Measurements from ENCODE around the gene CPT1B. TPM values are rescaled to one million over a fixed set of nuclear protein-coding genes. Genes with fewer than 3 reads are reported as not detected.

The CPT1B gene
- total and polyA plus RNA-seq, 2 donors (not counting 1 experiment from before 2014, with no cell fraction given) = 55.0 to 109 TPM

- DNase-seq (no peak), ATAC-seq (ENCODE audit: low read depth) (no peak)
- intact Hi-C loops (cut with micrococcal nuclease) = no loop called here
- H3K27ac Mint-ChIP-seq = no peak overlapping the region
- Histone ChIP-seq H3K4me2 (replicated peaks; ENCODE audit: low read depth, low read length, poor library complexity, severe bottlenecking) (no peak overlapping the region), H3K79me2 (ENCODE audit: control insufficient read depth, insufficient read depth, low read length) (peaks cover 12% of the 10 kb centered on the region), H3K9ac (ENCODE audit: low read length) (no peak overlapping the region), H3K9me3 (ENCODE audit: control extremely low read depth in 1 of 3, control insufficient read depth in 2 of 3, insufficient read depth in 1 of 3, low read length in 2 of 3) (no peaks in the 10 kb centered on the region), H2AFZ (ENCODE audit: insufficient read depth, low read depth, low read length, poor library complexity, severe bottlenecking) (no peak overlapping the region), H3K36me3 (replicated peaks in 1 of 2; ENCODE audit: control extremely low read depth in 1 of 2, control insufficient read depth in 1 of 2, extremely low read depth in 1 of 2, insufficient read depth in 2 of 2, low read length in 1 of 2) (peaks cover 0 to 21% of the 10 kb centered on the region in 2 experiments), H3K4me3 (ENCODE audit: control extremely low read depth in 1 of 5, extremely low read depth in 1 of 5, insufficient read depth in 1 of 5, low read depth in 2 of 5, low read length in 4 of 5) (no peak overlapping the region), H3K27me3 (replicated peaks in 1 of 4; ENCODE audit: control extremely low read depth in 1 of 4, control insufficient read depth in 3 of 4, insufficient read depth in 4 of 4, low read length in 3 of 4) (no peaks in the 10 kb centered on the region), H4K20me1 (ENCODE audit: control insufficient read depth, insufficient read depth, low read length, poor library complexity, severe bottlenecking) (peaks cover 24% of the 10 kb centered on the region), H3K4me1 (ENCODE audit: control insufficient read depth in 2 of 2, insufficient read depth in 2 of 2, low read length in 2 of 2) (peaks cover 9 to 17% of the 10 kb centered on the region in 2 donors), H3K27ac (ENCODE audit: low read length in 2 of 2) (no peak overlapping the region)
- peaks cover 20% of the 10 kb centered on the region for H3K4me1 Mint-ChIP-seq
- no peaks in the 10 kb centered on the region for H3K9me3 Mint-ChIP-seq (ENCODE audit: insufficient read depth)
- WGBS (ENCODE audit: insufficient coverage) = 82% methylated on average over 16 of the region's 18 CpGs
- ChIA-PET CTCF (interaction anchor here (1.0 to 1.4 kb wide), 3 partner anchors 14 to 51 kb away, joined by 3 to 4 read pairs (median 3); partner anchors contain the start of genes SCO2 and SYCE3), POLR2A (interaction anchor here (1.4 to 1.5 kb wide), 2 partner anchors 11 to 14 kb away, joined by 3 to 4 read pairs; partner anchors contain the start of gene SYCE3)
- TF ChIP-seq EZH2 (IDR thresholded peaks at IDR 0.05; ENCODE audit: borderline replicate concordance, insufficient read depth, low read depth, low read length, poor library complexity, severe bottlenecking) = no peak
- no peak for TF ChIP-seq CTCF (IDR thresholded peaks at IDR 0.05)
- no peak overlapping the region for H3K4me3 Mint-ChIP-seq
- no peaks in the 10 kb centered on the region for H3K27me3 Mint-ChIP-seq
Observed at GRCh38 chr22:50576806-50577696, 1.2 kb downstream of the CPT1B start.

DNA sequence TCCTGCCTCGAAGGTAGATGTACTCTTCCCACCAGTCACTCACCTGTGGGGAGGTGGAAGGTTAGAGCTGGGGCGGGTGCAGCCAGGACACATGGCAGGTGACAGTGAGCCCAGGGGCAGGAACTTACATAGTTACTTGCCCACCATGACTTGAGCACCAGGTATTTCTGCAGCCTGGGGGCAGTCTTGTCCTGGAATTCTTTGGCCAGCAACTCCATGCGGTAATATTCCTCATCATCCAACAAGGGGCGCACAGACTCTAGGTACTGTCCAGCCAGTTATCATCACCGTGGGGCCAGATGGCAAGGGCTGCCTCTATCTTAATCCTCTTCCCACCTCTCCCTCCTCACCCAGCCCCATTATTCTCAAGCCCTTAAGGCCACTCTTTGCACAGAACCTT lies 2.2 kb downstream of the CPT1B start:
- peaks cover 0 to 28% of the 10 kb centered on the region in 2 experiments for H3K36me3 ChIP-seq (replicated peaks in 1 of 2; ENCODE audit: control extremely low read depth in 1 of 2, control insufficient read depth in 1 of 2, extremely low read depth in 1 of 2, insufficient read depth in 2 of 2, low read length in 1 of 2)
- ChIA-PET POLR2A (interaction anchor here (1.4 kb wide), 1 partner anchor 13 kb away, joined by 4 read pairs; the partner anchor contains the start of gene SYCE3), CTCF (interaction anchor here (0.6 kb wide), 1 partner anchor 43 kb away, joined by 3 read pairs; no protein-coding TSS in a partner anchor)
- H3K4me1 Mint-ChIP-seq = peaks cover 13% of the 10 kb centered on the region
- TF ChIP-seq CTCF (IDR thresholded peaks at IDR 0.05) (no peak), EZH2 (IDR thresholded peaks at IDR 0.05; ENCODE audit: borderline replicate concordance, insufficient read depth, low read depth, low read length, poor library complexity, severe bottlenecking) (no peak)
- no peak overlapping the region for H2AFZ ChIP-seq (ENCODE audit: insufficient read depth, low read depth, low read length, poor library complexity, severe bottlenecking)
- peaks cover 2% of the 10 kb centered on the region for H3K79me2 ChIP-seq (ENCODE audit: control insufficient read depth, insufficient read depth, low read length)
- DNase-seq (no peak), ATAC-seq (ENCODE audit: low read depth) (no peak)
- H3K27ac Mint-ChIP-seq = no peak overlapping the region
- no peak overlapping the region for H3K4me2 ChIP-seq (replicated peaks; ENCODE audit: low read depth, low read length, poor library complexity, severe bottlenecking)
- H3K27me3 Mint-ChIP-seq = no peaks in the 10 kb centered on the region
- H3K4me3 Mint-ChIP-seq = no peak overlapping the region
- 91% methylated on average over 4 of the region's 5 CpGs for WGBS (ENCODE audit: insufficient coverage)
- no peak overlapping the region for H3K4me3 ChIP-seq (ENCODE audit: control extremely low read depth in 1 of 5, extremely low read depth in 1 of 5, insufficient read depth in 1 of 5, low read depth in 2 of 5, low read length in 4 of 5)
- no peaks in the 10 kb centered on the region for H3K27me3 ChIP-seq (replicated peaks in 1 of 4; ENCODE audit: control extremely low read depth in 1 of 4, control insufficient read depth in 3 of 4, insufficient read depth in 4 of 4, low read length in 3 of 4)
- no peak overlapping the region for H3K9ac ChIP-seq (ENCODE audit: low read length)
- peaks cover 0 to 7% of the 10 kb centered on the region in 2 donors for H3K4me1 ChIP-seq (ENCODE audit: control insufficient read depth in 2 of 2, insufficient read depth in 2 of 2, low read length in 2 of 2)
- no peaks in the 10 kb centered on the region for H3K9me3 ChIP-seq (ENCODE audit: control extremely low read depth in 1 of 3, control insufficient read depth in 2 of 3, insufficient read depth in 1 of 3, low read length in 2 of 3)
- H3K9me3 Mint-ChIP-seq (ENCODE audit: insufficient read depth) = no peaks in the 10 kb centered on the region
- intact Hi-C loops (cut with micrococcal nuclease) = no loop called here
- no peak overlapping the region for H3K27ac ChIP-seq (ENCODE audit: low read length in 2 of 2)
- peaks cover 14% of the 10 kb centered on the region for H4K20me1 ChIP-seq (ENCODE audit: control insufficient read depth, insufficient read depth, low read length, poor library complexity, severe bottlenecking)
